ENCODE data around the gene CYTL1.

GRCh38 chr4:5044341-5044740 is 25.1 kb upstream of the CYTL1 start:
- no peak for TF ChIP-seq CTCF (conservative IDR thresholded peaks at IDR 0.05; ENCODE audit: low read depth, low read length)
- TF ChIP-seq MAFK (IDR thresholded peaks at IDR 0.05; ENCODE audit: low read depth, low read length): no peak
- TF ChIP-seq CEBPB (IDR thresholded peaks at IDR 0.05; ENCODE audit: low read depth, low read length): no peak
- no peak for TF ChIP-seq POLR2A (IDR thresholded peaks at IDR 0.05; ENCODE audit: low read depth, low read length)
- no peak for TF ChIP-seq BHLHE40 (IDR thresholded peaks at IDR 0.05; ENCODE audit: low read depth, low read length)
- TF ChIP-seq SMC3 (IDR thresholded peaks at IDR 0.05; ENCODE audit: low read depth, low read length): no peak
- no peak for TF ChIP-seq RFX5 (IDR thresholded peaks at IDR 0.05; ENCODE audit: low read depth, low read length)
- no peak for TF ChIP-seq ELK1 (IDR thresholded peaks at IDR 0.05; ENCODE audit: borderline replicate concordance, low read depth, low read length)
- TF ChIP-seq MXI1 (IDR thresholded peaks at IDR 0.05; ENCODE audit: borderline replicate concordance, low read depth, low read length): no peak
